ENCODE measurements around the gene UHRF1.
"Not testable (repeated sequence)": the region's sequence is repeated elsewhere in the genome, so short reads cannot be mapped to it uniquely, and the experiment has no call there.

Gene UHRF1

DNA sequence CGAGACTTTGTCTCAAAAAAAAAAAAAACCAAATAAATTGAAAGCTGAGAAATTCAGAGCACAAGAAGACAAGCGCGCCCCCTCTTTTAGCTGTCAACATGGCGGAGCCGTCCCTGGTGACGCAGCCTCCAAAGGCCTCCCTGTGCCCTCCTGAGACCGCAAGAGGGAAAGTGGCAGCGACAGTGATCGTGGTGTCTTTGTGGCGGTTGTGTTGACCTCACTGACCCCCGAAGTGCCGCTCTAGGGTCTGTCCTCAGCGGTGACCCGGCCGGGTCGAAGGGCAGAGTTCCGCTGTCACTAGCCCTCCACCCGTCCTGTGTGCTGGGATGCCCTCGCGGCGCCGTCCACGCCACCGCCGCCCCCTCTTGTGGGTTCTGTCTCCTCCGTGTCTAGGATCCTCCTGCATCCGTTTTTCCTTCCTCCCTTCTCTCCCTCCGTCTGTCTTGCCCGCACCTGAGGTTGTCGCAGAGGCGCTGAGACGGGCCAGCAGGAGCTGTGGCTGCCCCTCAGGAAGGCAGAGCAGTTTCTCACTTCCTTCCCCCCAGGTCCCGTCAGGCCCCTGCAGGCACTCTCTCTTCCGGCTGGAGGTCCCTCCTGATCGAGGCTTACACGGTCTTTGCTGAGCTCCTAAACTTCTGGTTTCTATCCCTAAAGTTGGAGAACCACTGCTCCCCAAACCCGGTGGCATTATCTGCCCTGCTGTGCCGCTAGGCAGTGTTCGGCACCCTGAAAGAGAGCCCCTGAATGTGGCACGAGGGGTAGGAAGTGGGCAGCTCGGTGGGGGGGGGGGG, 7.2 kb downstream of the UHRF1 start:
- H3K4me2 ChIP-seq (ENCODE audit: low read length): no peak overlapping the region
- no peaks in the 10 kb centered on the region for H3K27me3 ChIP-seq (ENCODE audit: control insufficient read depth, insufficient read depth, low read length)
- no peak overlapping the region for H3K4me3 ChIP-seq (ENCODE audit: low read length)
- H3K36me3 ChIP-seq (ENCODE audit: insufficient read depth, low read length): peaks cover 16% of the 10 kb centered on the region
- H3K9ac ChIP-seq (ENCODE audit: low read depth, low read length): peak overlapping the region; percentile 45
- H3K4me1 ChIP-seq (ENCODE audit: control insufficient read depth, insufficient read depth, low read length): peaks cover 41% of the 10 kb centered on the region
- no peaks in the 10 kb centered on the region for H3K9me3 ChIP-seq (replicated peaks; ENCODE audit: low read length)

DNA sequence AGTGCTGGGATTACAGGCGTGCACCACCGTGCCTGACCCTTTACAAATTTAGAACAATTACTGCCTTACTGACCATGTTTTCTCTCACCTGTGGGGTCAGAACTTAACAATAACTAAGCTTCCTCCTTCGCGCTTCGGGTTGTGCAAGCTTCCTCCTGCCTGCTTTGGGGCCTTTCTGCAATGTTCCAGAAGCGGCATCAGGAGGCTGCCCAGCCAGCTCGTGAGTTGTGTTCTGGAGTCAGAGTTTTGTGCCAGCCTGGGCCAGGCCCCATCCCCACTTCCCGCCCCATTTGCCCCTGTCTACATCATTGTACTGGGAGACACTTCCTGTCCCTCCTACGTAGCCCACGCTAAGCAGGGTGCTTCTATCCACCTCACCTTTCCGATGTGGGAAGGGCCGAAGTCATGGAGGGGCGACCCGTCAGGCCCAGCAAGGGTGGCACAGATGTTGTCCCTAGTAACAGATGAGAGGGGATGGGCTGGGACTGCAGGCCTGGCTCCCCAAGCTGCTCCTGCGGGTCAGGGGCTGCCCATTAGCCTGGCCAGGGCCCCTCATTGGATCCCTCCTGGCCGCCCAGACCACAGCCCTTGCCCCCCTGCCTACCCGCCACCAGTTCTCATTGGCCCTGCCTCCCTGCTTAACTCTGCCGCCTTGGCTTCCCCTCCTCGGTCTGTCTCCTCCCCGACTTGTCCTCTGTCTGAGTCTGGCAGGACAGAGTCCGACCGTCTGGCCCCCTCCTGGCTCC, 13.4 kb downstream of the UHRF1 start:
- Histone ChIP-seq H3K9me3 (replicated peaks; ENCODE audit: low read length) (no peaks in the 10 kb centered on the region), H3K4me3 (ENCODE audit: low read length) (no peak overlapping the region), H3K4me1 (ENCODE audit: control insufficient read depth, insufficient read depth, low read length) (peaks cover 8% of the 10 kb centered on the region), H3K27me3 (ENCODE audit: control insufficient read depth, insufficient read depth, low read length) (no peaks in the 10 kb centered on the region), H3K4me2 (ENCODE audit: low read length) (no peak overlapping the region), H3K36me3 (ENCODE audit: insufficient read depth, low read length) (peaks cover 16% of the 10 kb centered on the region), H3K9ac (ENCODE audit: low read depth, low read length) (no peak overlapping the region)

DNA sequence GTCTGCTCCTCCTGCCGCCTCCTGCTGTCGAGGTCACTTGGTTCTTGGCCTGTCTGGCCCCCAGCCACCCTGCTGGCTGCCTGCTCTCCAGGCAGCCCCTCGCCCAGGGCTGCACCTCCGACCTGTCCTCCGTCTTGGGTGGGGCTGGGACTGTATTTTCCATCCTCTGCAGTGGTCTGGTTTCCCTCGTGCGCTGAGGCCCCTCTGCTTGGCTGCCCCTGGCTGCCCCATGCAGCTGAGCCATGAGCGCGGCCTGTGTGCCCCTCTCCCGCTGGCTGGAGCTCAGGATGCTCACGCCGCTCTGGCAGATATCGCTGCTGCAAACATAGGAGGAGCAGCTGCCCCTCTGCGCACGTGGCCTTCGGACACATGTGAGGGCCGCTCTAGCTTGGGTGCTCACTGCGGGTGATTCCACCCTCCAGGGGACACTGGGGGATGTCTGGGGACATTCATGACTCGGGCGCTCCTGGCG, 14.0 kb downstream of the UHRF1 start:
- peaks cover 13% of the 10 kb centered on the region for H3K4me1 ChIP-seq (ENCODE audit: control insufficient read depth, insufficient read depth, low read length)
- no peak overlapping the region for H3K9ac ChIP-seq (ENCODE audit: low read depth, low read length)
- no peaks in the 10 kb centered on the region for H3K9me3 ChIP-seq (replicated peaks; ENCODE audit: low read length)
- no peaks in the 10 kb centered on the region for H3K27me3 ChIP-seq (ENCODE audit: control insufficient read depth, insufficient read depth, low read length)
- H3K4me2 ChIP-seq (ENCODE audit: low read length): no peak overlapping the region
- H3K4me3 ChIP-seq (ENCODE audit: low read length): no peak overlapping the region
- peaks cover 19% of the 10 kb centered on the region for H3K36me3 ChIP-seq (ENCODE audit: insufficient read depth, low read length)

DNA sequence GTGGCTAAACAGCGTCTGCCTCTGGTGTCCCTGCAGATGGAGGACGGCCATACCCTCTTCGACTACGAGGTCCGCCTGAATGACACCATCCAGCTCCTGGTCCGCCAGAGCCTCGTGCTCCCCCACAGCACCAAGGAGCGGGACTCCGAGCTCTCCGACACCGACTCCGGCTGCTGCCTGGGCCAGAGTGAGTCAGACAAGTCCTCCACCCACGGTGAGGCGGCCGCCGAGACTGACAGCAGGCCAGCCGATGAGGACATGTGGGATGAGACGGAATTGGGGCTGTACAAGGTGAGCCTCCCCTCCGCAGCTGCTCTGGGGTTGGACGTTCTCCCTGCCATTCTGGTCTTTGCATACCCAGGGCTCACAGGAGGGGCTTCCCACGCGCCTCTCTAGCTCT, 19.9 kb downstream of the UHRF1 start:
- Histone ChIP-seq H3K4me3 (ENCODE audit: low read length) (no peak overlapping the region), H3K4me1 (ENCODE audit: control insufficient read depth, insufficient read depth, low read length) (peaks cover 32% of the 10 kb centered on the region), H3K4me2 (ENCODE audit: low read length) (peak overlapping the region; percentile 48), H3K27me3 (ENCODE audit: control insufficient read depth, insufficient read depth, low read length) (no peaks in the 10 kb centered on the region), H3K9me3 (replicated peaks; ENCODE audit: low read length) (no peaks in the 10 kb centered on the region), H3K9ac (ENCODE audit: low read depth, low read length) (no peak overlapping the region), H3K36me3 (ENCODE audit: insufficient read depth, low read length) (peaks cover 28% of the 10 kb centered on the region)

DNA sequence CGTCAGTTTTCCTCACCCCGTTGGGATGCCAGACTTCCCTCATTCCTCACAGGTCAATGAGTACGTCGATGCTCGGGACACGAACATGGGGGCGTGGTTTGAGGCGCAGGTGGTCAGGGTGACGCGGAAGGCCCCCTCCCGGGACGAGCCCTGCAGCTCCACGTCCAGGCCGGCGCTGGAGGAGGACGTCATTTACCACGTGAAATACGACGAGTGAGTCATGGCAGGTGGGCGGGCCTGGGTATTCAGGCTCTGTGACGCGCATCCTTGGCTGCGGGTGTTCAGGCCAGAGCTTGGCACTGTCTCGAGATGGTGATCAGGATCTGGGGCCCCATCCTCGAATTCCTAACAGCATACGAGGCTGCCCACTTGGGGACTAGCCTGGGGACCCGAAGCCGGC, 21.4 kb downstream of the UHRF1 start:
- Histone ChIP-seq H3K9ac (ENCODE audit: low read depth, low read length) (no peak overlapping the region), H3K36me3 (ENCODE audit: insufficient read depth, low read length) (peaks cover 35% of the 10 kb centered on the region), H3K9me3 (replicated peaks; ENCODE audit: low read length) (no peaks in the 10 kb centered on the region), H3K4me2 (ENCODE audit: low read length) (no peak overlapping the region), H3K4me3 (ENCODE audit: low read length) (no peak overlapping the region), H3K27me3 (ENCODE audit: control insufficient read depth, insufficient read depth, low read length) (no peaks in the 10 kb centered on the region), H3K4me1 (ENCODE audit: control insufficient read depth, insufficient read depth, low read length) (peaks cover 32% of the 10 kb centered on the region)

DNA sequence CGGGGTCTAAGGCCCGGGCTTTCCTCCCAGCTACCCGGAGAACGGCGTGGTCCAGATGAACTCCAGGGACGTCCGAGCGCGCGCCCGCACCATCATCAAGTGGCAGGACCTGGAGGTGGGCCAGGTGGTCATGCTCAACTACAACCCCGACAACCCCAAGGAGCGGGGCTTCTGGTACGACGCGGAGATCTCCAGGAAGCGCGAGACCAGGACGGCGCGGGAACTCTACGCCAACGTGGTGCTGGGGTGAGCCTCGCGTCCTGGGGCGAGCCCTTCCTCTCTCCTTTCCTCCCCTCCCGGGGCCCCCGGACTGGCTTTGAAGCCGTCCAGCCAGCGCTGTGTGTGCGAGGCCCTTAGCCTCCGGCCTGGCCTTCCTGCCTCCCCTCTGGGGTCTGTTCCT, 23.4 kb downstream of the UHRF1 start:
- Histone ChIP-seq H3K36me3 (ENCODE audit: insufficient read depth, low read length) (peaks cover 40% of the 10 kb centered on the region), H3K4me3 (ENCODE audit: low read length) (no peak overlapping the region), H3K9me3 (replicated peaks; ENCODE audit: low read length) (no peaks in the 10 kb centered on the region), H3K4me1 (ENCODE audit: control insufficient read depth, insufficient read depth, low read length) (peaks cover 24% of the 10 kb centered on the region), H3K4me2 (ENCODE audit: low read length) (no peak overlapping the region), H3K27me3 (ENCODE audit: control insufficient read depth, insufficient read depth, low read length) (no peaks in the 10 kb centered on the region), H3K9ac (ENCODE audit: low read depth, low read length) (no peak overlapping the region)

DNA sequence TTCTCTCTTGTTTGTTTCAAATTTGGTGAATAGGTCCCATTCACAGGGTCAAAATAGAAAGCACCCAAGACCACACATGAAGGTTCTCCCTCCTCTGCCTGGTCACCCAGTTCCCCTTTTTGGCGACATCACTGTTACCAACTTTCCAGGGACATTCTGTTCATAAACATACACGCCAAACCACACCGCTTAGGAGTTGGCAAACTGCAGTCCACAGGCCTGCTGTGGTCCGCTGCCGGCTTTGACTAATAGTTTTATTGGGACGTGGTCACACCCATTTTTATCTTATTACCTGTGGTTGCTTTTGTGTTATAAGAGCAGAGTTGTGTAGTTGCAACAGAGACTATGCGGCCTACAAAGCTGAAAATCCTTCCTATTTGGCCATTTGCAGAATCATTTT, 24.2 kb downstream of the UHRF1 start:
- H3K36me3 ChIP-seq (ENCODE audit: insufficient read depth, low read length): peaks cover 36% of the 10 kb centered on the region
- H3K27me3 ChIP-seq (ENCODE audit: control insufficient read depth, insufficient read depth, low read length): no peaks in the 10 kb centered on the region
- H3K9ac ChIP-seq (ENCODE audit: low read depth, low read length): no peak overlapping the region
- peaks cover 17% of the 10 kb centered on the region for H3K4me1 ChIP-seq (ENCODE audit: control insufficient read depth, insufficient read depth, low read length)
- H3K9me3 ChIP-seq (replicated peaks; ENCODE audit: low read length): no peaks in the 10 kb centered on the region
- no peak overlapping the region for H3K4me2 ChIP-seq (ENCODE audit: low read length)
- no peak overlapping the region for H3K4me3 ChIP-seq (ENCODE audit: low read length)

DNA sequence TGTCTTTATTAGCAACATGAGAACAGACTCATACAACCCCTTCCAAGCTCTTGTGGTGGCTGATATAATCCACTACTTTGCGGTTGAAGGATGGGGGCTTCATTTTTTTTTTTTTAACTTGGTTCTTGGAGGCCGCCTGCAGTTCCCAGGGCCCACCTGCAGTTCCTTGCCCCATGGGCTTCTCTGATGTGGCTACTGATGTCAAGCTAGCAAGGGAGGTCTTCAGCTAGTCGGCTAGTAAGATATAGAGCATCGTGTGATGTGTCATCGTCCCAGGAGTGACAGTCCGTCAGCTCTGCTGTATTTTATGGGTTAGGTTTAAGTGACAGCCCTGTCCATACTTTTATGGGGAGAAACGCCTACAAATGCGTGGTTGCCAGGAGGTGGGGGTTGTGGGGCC, 26.1 kb downstream of the UHRF1 start:
- Histone ChIP-seq H3K36me3 (ENCODE audit: insufficient read depth, low read length) (peaks cover 33% of the 10 kb centered on the region), H3K4me3 (ENCODE audit: low read length) (no peak overlapping the region), H3K4me1 (ENCODE audit: control insufficient read depth, insufficient read depth, low read length) (peaks cover 6% of the 10 kb centered on the region), H3K9ac (ENCODE audit: low read depth, low read length) (no peak overlapping the region), H3K9me3 (replicated peaks; ENCODE audit: low read length) (no peaks in the 10 kb centered on the region), H3K27me3 (ENCODE audit: control insufficient read depth, insufficient read depth, low read length) (no peaks in the 10 kb centered on the region), H3K4me2 (ENCODE audit: low read length) (no peak overlapping the region)

DNA sequence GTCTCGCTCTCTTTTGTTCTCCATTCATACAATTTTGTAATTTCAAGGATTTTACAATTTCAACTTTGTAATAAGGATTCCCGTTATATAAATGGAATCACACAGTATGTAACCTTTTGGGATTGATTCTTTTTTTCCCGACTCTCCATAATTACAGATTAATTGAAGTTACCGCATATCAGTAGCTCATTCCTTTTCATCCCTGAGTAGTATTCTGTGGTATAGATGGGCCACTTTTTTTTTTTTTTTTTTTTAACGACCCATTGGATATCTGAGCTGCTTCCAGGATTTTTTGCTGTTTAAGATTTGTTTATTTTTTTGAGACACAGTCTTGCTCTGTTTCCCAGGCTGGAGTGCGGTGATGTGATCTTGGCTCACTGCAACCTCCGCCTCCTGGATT, 27.8 kb downstream of the UHRF1 start:
- no peak overlapping the region for H3K4me3 ChIP-seq (ENCODE audit: low read length)
- H3K4me2 ChIP-seq (ENCODE audit: low read length): no peak overlapping the region
- H3K27me3 ChIP-seq (ENCODE audit: control insufficient read depth, insufficient read depth, low read length): no peaks in the 10 kb centered on the region
- H3K9me3 ChIP-seq (replicated peaks; ENCODE audit: low read length): no peaks in the 10 kb centered on the region
- H3K36me3 ChIP-seq (ENCODE audit: insufficient read depth, low read length): peaks cover 38% of the 10 kb centered on the region
- peaks cover 6% of the 10 kb centered on the region for H3K4me1 ChIP-seq (ENCODE audit: control insufficient read depth, insufficient read depth, low read length)
- no peak overlapping the region for H3K9ac ChIP-seq (ENCODE audit: low read depth, low read length)

DNA sequence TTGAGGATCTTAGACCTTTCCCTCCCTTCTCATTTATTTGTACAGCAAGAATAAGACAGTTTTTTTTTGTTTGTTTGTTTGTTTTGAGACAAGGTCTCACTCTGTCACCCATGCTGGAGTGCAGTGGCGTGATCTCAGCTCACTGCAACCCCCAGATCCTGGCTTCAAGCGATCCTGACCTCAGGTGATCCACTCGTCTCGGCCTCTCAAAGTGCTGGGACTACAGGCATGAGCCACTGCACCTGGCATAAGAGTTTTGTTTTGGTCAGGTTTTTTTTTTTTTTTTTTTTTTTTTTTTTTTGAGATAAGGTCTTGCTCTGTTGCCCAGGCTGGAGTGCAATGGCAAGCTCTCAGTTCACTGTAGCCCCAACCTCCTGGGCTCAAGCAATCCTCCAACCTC, 29.2 kb downstream of the UHRF1 start:
- H3K27me3 ChIP-seq (ENCODE audit: control insufficient read depth, insufficient read depth, low read length); H3K4me3 ChIP-seq (ENCODE audit: low read length); H3K9ac ChIP-seq (ENCODE audit: low read depth, low read length); H3K4me2 ChIP-seq (ENCODE audit: low read length); H3K4me1 ChIP-seq (ENCODE audit: control insufficient read depth, insufficient read depth, low read length); H3K9me3 ChIP-seq (replicated peaks; ENCODE audit: low read length): not testable (repeated sequence)
- peaks cover 31% of the 10 kb centered on the region for H3K36me3 ChIP-seq (ENCODE audit: insufficient read depth, low read length)

DNA sequence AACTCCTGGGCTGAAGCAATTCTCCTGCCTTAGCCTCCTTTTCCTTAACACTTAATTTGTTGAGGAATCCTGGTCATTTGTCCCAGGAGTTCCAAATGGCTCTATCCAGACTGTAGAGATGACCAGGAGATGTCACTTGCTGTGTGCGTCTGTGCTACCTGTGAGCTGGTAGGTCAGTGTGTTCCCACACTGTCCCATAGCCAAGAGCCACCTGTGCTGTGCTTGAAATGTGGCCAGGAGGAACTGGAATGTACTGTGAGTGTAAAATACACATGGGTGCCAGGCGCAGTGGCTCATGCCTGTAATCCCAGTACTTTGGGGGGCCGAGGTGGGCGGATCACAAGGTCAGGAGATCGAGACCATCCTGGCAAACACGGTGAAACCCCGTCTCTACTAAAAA, 30.2 kb downstream of the UHRF1 start:
- peaks cover 37% of the 10 kb centered on the region for H3K36me3 ChIP-seq (ENCODE audit: insufficient read depth, low read length)
- no peaks in the 10 kb centered on the region for H3K4me1 ChIP-seq (ENCODE audit: control insufficient read depth, insufficient read depth, low read length)
- H3K9ac ChIP-seq (ENCODE audit: low read depth, low read length): no peak overlapping the region
- no peak overlapping the region for H3K4me2 ChIP-seq (ENCODE audit: low read length)
- no peaks in the 10 kb centered on the region for H3K27me3 ChIP-seq (ENCODE audit: control insufficient read depth, insufficient read depth, low read length)
- H3K9me3 ChIP-seq (replicated peaks; ENCODE audit: low read length): no peaks in the 10 kb centered on the region
- no peak overlapping the region for H3K4me3 ChIP-seq (ENCODE audit: low read length)

Measured in skeletal muscle satellite cell (primary cell).